ENCODE data around the gene CPZ. TPM values are rescaled to one million over a fixed set of nuclear protein-coding genes. Genes with fewer than 3 reads are reported as not detected.

CPZ gene
- 3.5 TPM for total RNA-seq

DNA sequence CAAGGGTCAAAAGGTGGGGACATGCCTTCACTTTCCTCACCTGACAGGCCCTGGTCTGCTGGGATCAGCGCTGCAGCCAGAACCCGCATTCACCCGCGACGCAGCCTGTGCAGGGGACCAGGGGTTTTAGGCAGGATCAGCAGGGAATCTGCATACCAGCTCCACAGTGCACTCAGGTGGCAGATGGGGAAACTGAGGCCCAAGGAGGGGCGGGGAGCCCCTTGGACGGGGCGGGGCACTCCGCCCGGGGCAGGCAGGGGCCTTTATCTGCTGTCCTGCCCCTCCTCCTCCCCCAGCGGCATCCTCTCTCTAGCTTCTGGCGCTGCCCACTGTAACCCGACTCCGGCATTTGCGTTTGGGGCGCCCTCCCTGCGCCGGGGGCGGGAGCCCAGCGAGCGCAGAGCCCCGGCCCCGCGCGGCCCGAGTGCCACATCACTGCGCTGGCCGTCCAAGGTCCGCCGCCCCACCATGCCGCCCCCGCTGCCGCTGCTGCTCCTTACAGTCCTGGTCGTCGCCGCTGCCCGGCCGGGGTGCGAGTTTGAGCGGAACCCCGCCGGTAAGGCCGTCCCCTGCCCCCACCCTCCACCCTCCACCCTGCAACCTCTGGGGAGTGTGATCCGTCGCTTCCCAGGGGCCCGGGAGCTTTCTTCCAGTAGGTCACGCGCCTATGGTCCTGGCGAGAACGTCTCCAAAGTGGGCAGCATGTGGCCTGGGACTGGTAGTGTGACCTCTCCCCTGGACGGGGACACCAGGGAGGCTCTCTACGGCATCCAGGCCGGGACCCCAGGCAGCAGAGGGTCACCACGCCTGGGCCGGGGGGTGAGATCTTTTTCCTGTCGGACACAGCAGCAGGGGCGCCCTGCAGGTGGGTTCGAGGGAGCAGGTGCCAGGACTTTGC, at the start of gene CPZ:
Gene CPZ (plus strand): TSS at position 400 of the 898 bp plus-strand sequence. CDS start 69 bp downstream, at position 469.
- peak within 1 kb of the TSS in 1 of 2 donors; percentile 10 for H3K4me3 ChIP-seq
- H3K4me1 ChIP-seq: peaks cover 0 to 3% of the 10 kb centered on the region in 2 donors
- H3K27me3 ChIP-seq: peaks cover 8% of the 10 kb centered on the region
- TF ChIP-seq, protein P1, sequence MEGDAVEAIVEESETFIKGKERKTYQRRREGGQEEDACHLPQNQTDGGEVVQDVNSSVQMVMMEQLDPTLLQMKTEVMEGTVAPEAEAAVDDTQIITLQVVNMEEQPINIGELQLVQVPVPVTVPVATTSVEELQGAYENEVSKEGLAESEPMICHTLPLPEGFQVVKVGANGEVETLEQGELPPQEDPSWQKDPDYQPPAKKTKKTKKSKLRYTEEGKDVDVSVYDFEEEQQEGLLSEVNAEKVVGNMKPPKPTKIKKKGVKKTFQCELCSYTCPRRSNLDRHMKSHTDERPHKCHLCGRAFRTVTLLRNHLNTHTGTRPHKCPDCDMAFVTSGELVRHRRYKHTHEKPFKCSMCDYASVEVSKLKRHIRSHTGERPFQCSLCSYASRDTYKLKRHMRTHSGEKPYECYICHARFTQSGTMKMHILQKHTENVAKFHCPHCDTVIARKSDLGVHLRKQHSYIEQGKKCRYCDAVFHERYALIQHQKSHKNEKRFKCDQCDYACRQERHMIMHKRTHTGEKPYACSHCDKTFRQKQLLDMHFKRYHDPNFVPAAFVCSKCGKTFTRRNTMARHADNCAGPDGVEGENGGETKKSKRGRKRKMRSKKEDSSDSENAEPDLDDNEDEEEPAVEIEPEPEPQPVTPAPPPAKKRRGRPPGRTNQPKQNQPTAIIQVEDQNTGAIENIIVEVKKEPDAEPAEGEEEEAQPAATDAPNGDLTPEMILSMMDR (IDR thresholded peaks at IDR 0.05): no peak
- H3K36me3 ChIP-seq: no peaks in the 10 kb centered on the region
- DNase-seq (ENCODE audit: low spot score in 2 of 2): no peak
- H3K27ac ChIP-seq: no peak within 1 kb of the TSS
- intact Hi-C loops (cut with DNase I): no loop called here
- H3K9me3 ChIP-seq: no peaks in the 10 kb centered on the region

DNA sequence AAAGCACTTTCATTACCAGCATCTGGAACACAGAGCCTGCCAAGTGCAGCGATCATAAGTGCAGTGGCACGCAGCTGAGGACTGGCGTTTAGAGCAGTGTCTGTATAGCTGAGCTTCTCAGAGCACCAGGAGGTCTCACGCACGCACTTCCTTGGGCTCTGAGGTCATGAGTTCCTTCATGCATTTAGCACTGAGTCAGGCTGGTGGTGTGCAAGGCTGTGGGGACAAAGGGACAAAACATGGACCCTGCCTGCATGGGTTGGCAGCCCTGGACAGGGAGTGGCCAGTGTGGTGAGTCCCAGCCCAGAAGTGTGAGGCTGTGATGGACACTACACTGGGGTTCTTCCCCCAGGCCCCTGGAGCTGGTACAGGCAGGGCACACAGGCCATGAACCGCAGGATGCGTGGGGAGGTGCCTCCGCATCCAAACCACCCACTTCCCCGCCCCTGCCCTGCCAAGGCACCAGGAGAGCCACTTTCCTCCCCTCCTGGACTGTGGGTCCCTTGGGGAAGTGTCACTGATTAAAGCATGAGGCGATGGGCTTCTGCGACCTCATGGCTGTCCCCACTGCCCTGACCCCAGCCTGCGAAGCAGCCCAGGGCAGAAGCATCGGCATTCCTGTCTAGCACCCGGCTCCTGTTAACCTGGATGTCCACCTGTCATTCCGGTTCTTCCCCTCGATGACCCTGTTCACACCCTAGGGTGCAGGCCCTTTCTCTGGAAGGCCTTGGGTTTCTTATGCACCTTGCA, 49.6 kb upstream of the CPZ start:
- Histone ChIP-seq H3K27ac (no peak overlapping the region), H3K36me3 (no peaks in the 10 kb centered on the region), H3K4me1 (no peaks in the 10 kb centered on the region), H3K9me3 (no peaks in the 10 kb centered on the region), H3K4me3 (no peak overlapping the region), H3K27me3 (no peaks in the 10 kb centered on the region)
- DNase-seq (ENCODE audit: low spot score in 2 of 2): no peak
- intact Hi-C loops (cut with DNase I): no loop called here
- TF ChIP-seq, protein P1 (IDR thresholded peaks at IDR 0.05): no peak

DNA sequence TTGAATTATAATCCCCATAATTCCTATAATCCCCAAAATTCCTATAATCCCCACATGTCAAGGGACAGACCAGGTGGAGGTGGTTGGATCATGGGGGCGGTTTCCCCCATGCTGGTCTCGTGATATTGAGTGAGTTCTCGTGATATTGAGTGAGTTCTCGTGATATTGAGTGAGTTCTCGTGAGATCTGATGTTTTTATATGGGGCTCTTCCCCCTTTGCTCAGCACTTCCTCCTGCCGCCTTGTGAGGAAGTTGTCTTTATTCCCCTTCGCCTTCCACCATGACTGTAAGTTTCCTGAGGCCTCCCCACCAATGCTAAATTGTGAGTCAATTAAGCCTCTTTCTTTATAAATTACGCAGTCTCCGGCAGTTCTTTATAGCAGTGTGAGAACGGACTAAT, 48.9 kb upstream of the CPZ start:
- Histone ChIP-seq H3K4me1 (no peaks in the 10 kb centered on the region), H3K36me3 (no peaks in the 10 kb centered on the region), H3K27me3 (no peaks in the 10 kb centered on the region), H3K27ac (no peak overlapping the region), H3K9me3 (no peaks in the 10 kb centered on the region), H3K4me3 (no peak overlapping the region)
- DNase-seq (ENCODE audit: low spot score in 2 of 2): no peak
- intact Hi-C loops (cut with DNase I): no loop called here
- TF ChIP-seq, protein P1 (IDR thresholded peaks at IDR 0.05): no peak

GRCh38 chr4:8544282-8544681, 48.3 kb upstream of the CPZ start:
- Histone ChIP-seq H3K36me3 (no peaks in the 10 kb centered on the region), H3K27me3 (no peaks in the 10 kb centered on the region), H3K4me3 (no peak overlapping the region), H3K9me3 (no peaks in the 10 kb centered on the region), H3K27ac (no peak overlapping the region), H3K4me1 (no peaks in the 10 kb centered on the region)
- no peak for DNase-seq (ENCODE audit: low spot score in 2 of 2)
- intact Hi-C loops (cut with DNase I): no loop called here
- TF ChIP-seq, protein P1 (IDR thresholded peaks at IDR 0.05): no peak

DNA sequence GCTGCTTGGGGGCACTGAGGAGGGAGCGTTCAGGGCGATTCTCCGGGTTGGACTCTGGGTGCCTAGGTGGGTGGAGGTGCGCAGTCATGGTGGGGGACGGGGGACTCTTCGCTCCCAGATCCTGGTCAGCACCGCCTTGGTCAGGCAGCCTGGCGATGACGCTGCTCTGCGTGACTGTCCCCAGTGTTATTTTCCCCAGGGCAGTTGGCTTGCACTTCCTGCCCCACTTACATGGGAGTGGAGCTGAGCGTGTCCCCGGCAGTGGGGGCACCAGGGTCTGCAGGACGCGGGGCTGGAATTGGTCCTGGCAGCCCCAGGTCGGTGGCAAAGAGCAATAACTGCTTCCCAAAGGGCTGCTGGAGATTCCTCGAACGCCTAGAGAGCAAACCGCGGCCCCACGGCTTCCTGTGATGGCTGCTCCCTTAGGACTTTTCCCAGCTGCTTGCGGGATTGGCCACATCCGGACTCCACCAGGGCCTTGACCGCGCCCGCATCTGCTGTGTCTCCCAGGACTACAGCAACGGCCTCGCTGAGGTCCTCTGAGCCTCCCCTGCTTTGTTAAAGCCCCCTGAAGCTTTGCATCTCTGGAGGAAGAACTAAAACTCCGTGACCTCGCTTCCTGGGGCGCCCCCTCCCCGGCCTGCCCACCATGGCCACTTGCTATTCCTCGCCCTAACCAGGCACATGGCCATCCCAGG, 47.7 kb upstream of the CPZ start:
- TF ChIP-seq, protein P1 (IDR thresholded peaks at IDR 0.05): no peak
- no peaks in the 10 kb centered on the region for H3K36me3 ChIP-seq
- no peaks in the 10 kb centered on the region for H3K9me3 ChIP-seq
- H3K27me3 ChIP-seq: no peaks in the 10 kb centered on the region
- DNase-seq (ENCODE audit: low spot score in 2 of 2): peak in 1 of 2 donors; percentile 54
- H3K27ac ChIP-seq: no peak overlapping the region
- no peaks in the 10 kb centered on the region for H3K4me1 ChIP-seq
- no peak overlapping the region for H3K4me3 ChIP-seq
- intact Hi-C loops (cut with DNase I): no loop called here

Measured in ascending aorta (tissue), 2 donors.